GM18520 (cell line): ENCODE data around the gene NUP98.
"Not testable (repeated sequence)": the region's sequence is repeated elsewhere in the genome, so short reads cannot be mapped to it uniquely, and the experiment has no call there.

Source experiments
- ATAC-seq: cut with Tn5 transposase; IDR thresholded peaks from one replicate; pipeline ENCODE4 v1.9.1; 2021; ENCODE audit not compliant: unreplicated experiment

NUP98 gene

GRCh38 chr11:3802011-3802790 is 4.8 kb upstream of the NUP98 start:
- no peak for ATAC-seq

- no peak for ATAC-seq
These were observed 2.5 kb upstream of the NUP98 start for GRCh38 chr11:3799873-3800272.

GRCh38 chr11:3799143-3799542 is 1.8 kb upstream of the NUP98 start:
- ATAC-seq: no peak

- ATAC-seq: no peak
These were observed 489 bp downstream of the NUP98 start for GRCh38 chr11:3796801-3797328.

- ATAC-seq: no peak
These were observed 1.0 kb downstream of the NUP98 start for GRCh38 chr11:3796346-3796745.

- no peak for ATAC-seq
These were observed 1.4 kb downstream of the NUP98 start for GRCh38 chr11:3796002-3796311.

- ATAC-seq: no peak
These were observed 2.0 kb downstream of the NUP98 start for GRCh38 chr11:3795131-3796001.

- ATAC-seq: not testable (repeated sequence)
These were observed 3.0 kb downstream of the NUP98 start for GRCh38 chr11:3794387-3794786.

GRCh38 chr11:3786781-3787428 is 10.4 kb downstream of the NUP98 start:
- no peak for ATAC-seq

GRCh38 chr11:3783611-3784010 is 13.7 kb downstream of the NUP98 start:
- ATAC-seq: no peak

- no peak for ATAC-seq
These were observed 14.4 kb downstream of the NUP98 start for GRCh38 chr11:3782963-3783362.

- ATAC-seq: no peak
These were observed 15.9 kb downstream of the NUP98 start for GRCh38 chr11:3781423-3781822.

- ATAC-seq: no peak
These were observed 21.5 kb downstream of the NUP98 start for GRCh38 chr11:3775736-3776406.

- ATAC-seq: no peak
These were observed 24.2 kb downstream of the NUP98 start for GRCh38 chr11:3773180-3773579.

- ATAC-seq: no peak
These were observed 29.8 kb downstream of the NUP98 start for GRCh38 chr11:3767536-3767935.

- not testable (repeated sequence) for ATAC-seq
These were observed 30.5 kb downstream of the NUP98 start for GRCh38 chr11:3766836-3767235.

GRCh38 chr11:3764266-3764665 is 33.1 kb downstream of the NUP98 start:
- ATAC-seq: no peak

- ATAC-seq: no peak
These were observed 42.2 kb downstream of the NUP98 start for GRCh38 chr11:3755151-3755550.

- ATAC-seq: no peak
These were observed 44.2 kb downstream of the NUP98 start for GRCh38 chr11:3753110-3753509.

GRCh38 chr11:3747704-3748103 is 49.6 kb downstream of the NUP98 start:
- ATAC-seq: no peak

- ATAC-seq: no peak
These were observed 52.2 kb downstream of the NUP98 start for GRCh38 chr11:3745161-3745560.
